Fibroblast of lung (primary cell): Measurements from ENCODE around the gene LIPE. TPM values are rescaled to one million over a fixed set of nuclear protein-coding genes. Genes with fewer than 3 reads are reported as not detected.

ENCODE experiments used
- DNase-seq, 2 donors: peaks; one replicate each; pipeline versions ENCODE4 v3.0.0 to v3.0.0-alpha.2; 2010; ENCODE audit warnings: low read depth in 2 of 2
- H2AFZ ChIP-seq: 2 replicates; pipeline ENCODE4 v1.5.1; 2012; ENCODE audit warnings: low read length, control low read depth, inconsistent platforms
- H3K27ac ChIP-seq: 2 replicates; pipeline ENCODE4 v1.5.1; 2011; ENCODE audit warnings: low read length, control low read depth; ENCODE audit not compliant: insufficient read depth
- H3K27me3 ChIP-seq: 2 replicates; pipeline ENCODE4 v1.5.1; 2011; ENCODE audit warnings: mild to moderate bottlenecking, low read length; ENCODE audit not compliant: control insufficient read depth, insufficient read depth
- H3K36me3 ChIP-seq: 2 replicates; pipeline ENCODE4 v1.5.1; 2011; ENCODE audit warnings: low read length; ENCODE audit not compliant: control insufficient read depth, insufficient read depth
- H3K4me1 ChIP-seq: 2 replicates; pipeline ENCODE4 v1.5.1; 2011; ENCODE audit warnings: low read length; ENCODE audit not compliant: control insufficient read depth, insufficient read depth; ENCODE audit errors: extremely low read depth
- H3K4me2 ChIP-seq: 2 replicates; pipeline ENCODE4 v1.5.1; 2011; ENCODE audit warnings: low read length, control low read depth; ENCODE audit not compliant: insufficient read depth; ENCODE audit errors: extremely low read depth
- H3K4me3 ChIP-seq, 4 experiments: fragments of 200-600 bp in 1 of 4; sonication (generic) in 1 of 4; replicated peaks in 1 of 4; 2 replicates each; pipeline ENCODE4 v1.5.1; 2011 to 2016; ENCODE audit warnings: low read length in 4 of 4, low read depth in 3 of 4, mild to moderate bottlenecking in 3 of 4, control low read depth in 2 of 4, inconsistent platforms in 1 of 4, mixed read lengths in 1 of 4; ENCODE audit not compliant: insufficient read depth in 1 of 4; ENCODE audit errors: control extremely low read depth in 1 of 4
- H3K79me2 ChIP-seq: 2 replicates; pipeline ENCODE4 v1.5.1; 2012; ENCODE audit warnings: mild to moderate bottlenecking, low read length, inconsistent platforms; ENCODE audit not compliant: control insufficient read depth, insufficient read depth
- H3K9ac ChIP-seq: 2 replicates; pipeline ENCODE4 v1.5.1; 2011; ENCODE audit warnings: mild to moderate bottlenecking, low read length, control low read depth; ENCODE audit not compliant: insufficient read depth
- H3K9me3 ChIP-seq: 2 replicates; pipeline ENCODE4 v1.5.1; 2012; ENCODE audit warnings: low read depth, low read length; ENCODE audit not compliant: control insufficient read depth, insufficient read depth
- H4K20me1 ChIP-seq: 2 replicates; pipeline ENCODE4 v1.5.1; 2011; ENCODE audit warnings: low read length; ENCODE audit not compliant: control insufficient read depth, insufficient read depth; ENCODE audit errors: extremely low read depth
- CTCF ChIP-seq, 2 donors: IDR thresholded peaks in 1 of 2; conservative IDR thresholded peaks in 1 of 2; 1 replicate in 1 of 2; 2 replicates in 1 of 2; pipeline ENCODE4 v1.5.1; 2011 to 2012; ENCODE audit warnings: low read length in 2 of 2, control low read depth in 1 of 2, inconsistent platforms in 1 of 2, low read depth in 1 of 2, mild to moderate bottlenecking in 1 of 2
- EZH2 ChIP-seq: IDR thresholded peaks from 2 replicates; pipeline ENCODE4 v1.5.1; 2012; ENCODE audit warnings: low read length, control low read depth, mild to moderate bottlenecking; ENCODE audit errors: missing control alignments
- polyA plus RNA-seq, 2 donors: library from polyadenylated mRNA; depleted of rRNA in 1 of 2; stranded (reverse) in 1 of 2; unstranded in 1 of 2; fragments of >200 nt; gene quantifications; 2 replicates each; pipeline ENCODE4 v1.2.1, GENCODE V29; 2011 to 2012; ENCODE audit warnings: missing spikeins in 1 of 2
- total RNA-seq: library from RNA; depleted of rRNA; stranded (reverse); fragments of >200 nt; gene quantifications from 2 replicates; pipeline ENCODE4 v1.2.1, GENCODE V29; 2014

The LIPE gene
- total and polyA plus RNA-seq, 2 donors (not counting 1 experiment from before 2014, with no cell fraction given) = 1.1 to 1.7 TPM

DNA sequence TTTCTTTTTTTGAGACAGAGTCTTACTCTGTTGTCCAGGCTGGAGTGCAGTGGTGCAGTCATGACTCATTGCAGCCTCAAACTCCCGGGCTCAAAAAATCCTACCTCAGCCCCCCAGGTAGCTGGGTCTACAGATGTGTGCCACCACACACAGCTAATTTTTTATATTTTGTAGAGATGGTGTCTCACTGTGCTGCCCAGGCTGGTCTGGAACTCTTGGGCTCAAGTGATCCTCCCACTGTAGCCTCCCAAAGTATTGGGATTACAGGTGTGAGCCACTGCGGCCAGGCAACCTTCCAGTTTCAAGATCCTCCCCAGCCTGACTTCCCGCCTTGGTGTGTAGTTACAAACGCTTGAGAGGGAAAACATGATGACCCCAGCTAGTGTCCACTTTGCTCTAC lies 59.3 kb downstream of the LIPE start:
- TF ChIP-seq EZH2 (no peak), CTCF (conservative IDR thresholded peaks at IDR 0.05 in 1 of 2, IDR thresholded peaks at IDR 0.05 in 1 of 2; ENCODE audit: low read depth in 1 of 2, low read length in 2 of 2) (no peak)
- no peak for DNase-seq

DNA sequence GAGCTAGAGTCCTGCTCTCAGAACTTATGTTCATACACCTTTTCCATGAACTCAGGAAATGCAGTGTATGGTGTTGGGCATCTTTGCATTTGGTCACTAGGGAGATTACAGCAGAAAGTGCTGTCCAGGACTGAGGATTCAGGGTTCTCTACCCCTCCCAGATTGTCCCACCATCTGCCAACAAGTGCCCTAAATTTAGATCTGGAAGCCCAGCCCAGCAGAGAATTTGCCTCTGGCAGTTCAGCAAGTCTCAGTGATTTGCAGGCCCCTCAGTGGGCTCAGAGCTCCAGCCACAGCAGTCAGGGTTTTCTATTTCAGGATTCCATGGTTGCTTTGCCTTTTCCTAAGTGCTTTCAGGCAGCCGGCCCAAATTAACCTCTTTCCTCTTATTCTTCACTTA lies 60.5 kb downstream of the LIPE start:
- Histone ChIP-seq H2AFZ (no peak overlapping the region), H3K9me3 (no peaks in the 10 kb centered on the region), H3K79me2 (no peaks in the 10 kb centered on the region), H3K27ac (no peak overlapping the region), H3K4me2 (no peak overlapping the region), H3K4me3 (no peak overlapping the region), H3K4me1 (no peaks in the 10 kb centered on the region), H3K27me3 (no peaks in the 10 kb centered on the region), H3K36me3 (no peaks in the 10 kb centered on the region), H4K20me1 (no peaks in the 10 kb centered on the region), H3K9ac (no peak overlapping the region)
- DNase-seq = no peak
- TF ChIP-seq CTCF (conservative IDR thresholded peaks at IDR 0.05 in 1 of 2, IDR thresholded peaks at IDR 0.05 in 1 of 2; ENCODE audit: low read depth in 1 of 2, low read length in 2 of 2) (no peak), EZH2 (no peak)

More for the DNA sequence above, 59.3 kb downstream of the LIPE start:
- no peak overlapping the region for H3K9ac ChIP-seq
- no peaks in the 10 kb centered on the region for H3K27me3 ChIP-seq
- no peak overlapping the region for H3K4me2 ChIP-seq
- no peak overlapping the region for H3K4me3 ChIP-seq
- H3K9me3 ChIP-seq = no peaks in the 10 kb centered on the region
- no peak overlapping the region for H2AFZ ChIP-seq
- H3K36me3 ChIP-seq = no peaks in the 10 kb centered on the region
- no peak overlapping the region for H3K27ac ChIP-seq
- H4K20me1 ChIP-seq = no peaks in the 10 kb centered on the region
- H3K79me2 ChIP-seq = no peaks in the 10 kb centered on the region
- no peaks in the 10 kb centered on the region for H3K4me1 ChIP-seq

GRCh38 chr19:42363614-42364346 lies 63.4 kb downstream of the LIPE start:
- no peak for TF ChIP-seq CTCF (conservative IDR thresholded peaks at IDR 0.05 in 1 of 2, IDR thresholded peaks at IDR 0.05 in 1 of 2; ENCODE audit: low read depth in 1 of 2, low read length in 2 of 2)
- TF ChIP-seq EZH2 = no peak
- no peaks in the 10 kb centered on the region for H3K36me3 ChIP-seq
- no peak for DNase-seq

More at GRCh38 chr19:42363614-42364346, 63.4 kb downstream of the LIPE start:
- Histone ChIP-seq H4K20me1 (no peaks in the 10 kb centered on the region), H3K79me2 (no peaks in the 10 kb centered on the region), H3K9ac (no peak overlapping the region), H3K9me3 (no peaks in the 10 kb centered on the region), H3K4me1 (no peaks in the 10 kb centered on the region), H3K4me2 (no peak overlapping the region), H3K27me3 (no peaks in the 10 kb centered on the region), H3K4me3 (no peak overlapping the region), H2AFZ (no peak overlapping the region), H3K27ac (no peak overlapping the region)
